Right lobe of liver (tissue), 6 donors: ENCODE data around the gene PEAK3. TPM values are rescaled to one million over a fixed set of nuclear protein-coding genes. Genes with fewer than 3 reads are reported as not detected.

Experiments used
- ATAC-seq, 4 donors: fragments of 200-7000 bp; cut with Tn5 transposase; one replicate each; pipeline ENCODE4 v1.9.1; 2020; ENCODE audit warnings: mild to moderate bottlenecking in 4 of 4, moderate library complexity in 4 of 4
- DNase-seq, 3 donors: peaks; one replicate each; pipeline ENCODE4 v3.0.0-alpha.2; 2020
- H3K27ac ChIP-seq, 3 donors: fragments of 200-600 bp; one replicate each; pipeline ENCODE4 v1.8.0; 2022
- H3K27me3 ChIP-seq, 2 donors: fragments of 200-600 bp; one replicate each; pipeline ENCODE4 v1.8.0; 2022
- H3K36me3 ChIP-seq, 4 donors: fragments of 200-600 bp; sonication (generic) in 1 of 4; one replicate each; pipeline versions ENCODE4 v1.5.1 to v1.8.0; 2017 to 2022; ENCODE audit warnings: control low read depth in 1 of 4
- H3K4me1 ChIP-seq, 4 donors: fragments of 200-600 bp; sonication (generic) in 1 of 4; one replicate each; pipeline versions ENCODE4 v1.5.1 to v1.8.0; 2017 to 2022; ENCODE audit warnings: control low read depth in 1 of 4
- H3K4me3 ChIP-seq, 3 donors: fragments of 200-600 bp; one replicate each; pipeline ENCODE4 v1.8.0; 2022
- H3K9me3 ChIP-seq, 4 donors: fragments of 200-600 bp; sonication (generic) in 1 of 4; one replicate each; pipeline versions ENCODE4 v1.5.1 to v1.8.0; 2017 to 2022; ENCODE audit warnings: control low read depth in 1 of 4
- POLR2A ChIP-seq: fragments of 450-650 bp; IDR thresholded peaks from one replicate; pipeline ENCODE4 v1.6.1; 2017; ENCODE audit warnings: antibody characterized with exemption, mild to moderate bottlenecking
- WGBS: methylation state at CpG from one replicate; pipeline ENCODE4 v1.1.6; 2018; ENCODE audit warnings: low coverage, low lambda C conversion rate; ENCODE audit not compliant: insufficient coverage; ENCODE audit errors: missing lambda C conversion rate; 5-methylcytosine and 5-hydroxymethylcytosine counted together
- intact Hi-C, 2 donors: fragments of 100-400 bp; cut with DNase I; formaldehyde crosslinking; loops; one replicate each; pipeline versions ENCODE4 v1.11.2 to v1.14.1; 2022
- total RNA-seq, 6 experiments: library from RNA; depleted of rRNA in 2 of 6; stranded (reverse); fragments of >200 nt in 2 of 6; fragmentation: NEBNext Ultra II Directional in 3 of 6; extraction: Animal tissue kit (Norgen Biotek cat#: 25700) in 3 of 6; gene quantifications; one replicate each; pipeline versions ENCODE4 v1.1.0 to v1.2.4, GENCODE V29; 2016 to 2023
- TF ChIP-seq, protein P1 (sequence below), 4 donors: fragments of 200-600 bp in 3 of 4; fragments of 450-650 bp in 1 of 4; IDR thresholded peaks; one replicate each; pipeline versions ENCODE4 v1.5.1 to v1.8.0; 2016 to 2022; ENCODE audit warnings: antibody characterized with exemption in 4 of 4, mild to moderate bottlenecking in 2 of 4
- donor health status: DM: no; HTN: yes; CAD: no.
- donor health status: DM: no; HTN: no; CAD: no.
- donor health status: DM: no; HTN: no; CAD: no.
- donor health status: DM: no; HTN: yes; CAD: no.
- donor health status: DM: no; HTN: yes; CAD: no.

PEAK3 gene
- total RNA-seq, 6 experiments from 2014 or later, result 0.07 to 0.49 (median 0.36) TPM

DNA sequence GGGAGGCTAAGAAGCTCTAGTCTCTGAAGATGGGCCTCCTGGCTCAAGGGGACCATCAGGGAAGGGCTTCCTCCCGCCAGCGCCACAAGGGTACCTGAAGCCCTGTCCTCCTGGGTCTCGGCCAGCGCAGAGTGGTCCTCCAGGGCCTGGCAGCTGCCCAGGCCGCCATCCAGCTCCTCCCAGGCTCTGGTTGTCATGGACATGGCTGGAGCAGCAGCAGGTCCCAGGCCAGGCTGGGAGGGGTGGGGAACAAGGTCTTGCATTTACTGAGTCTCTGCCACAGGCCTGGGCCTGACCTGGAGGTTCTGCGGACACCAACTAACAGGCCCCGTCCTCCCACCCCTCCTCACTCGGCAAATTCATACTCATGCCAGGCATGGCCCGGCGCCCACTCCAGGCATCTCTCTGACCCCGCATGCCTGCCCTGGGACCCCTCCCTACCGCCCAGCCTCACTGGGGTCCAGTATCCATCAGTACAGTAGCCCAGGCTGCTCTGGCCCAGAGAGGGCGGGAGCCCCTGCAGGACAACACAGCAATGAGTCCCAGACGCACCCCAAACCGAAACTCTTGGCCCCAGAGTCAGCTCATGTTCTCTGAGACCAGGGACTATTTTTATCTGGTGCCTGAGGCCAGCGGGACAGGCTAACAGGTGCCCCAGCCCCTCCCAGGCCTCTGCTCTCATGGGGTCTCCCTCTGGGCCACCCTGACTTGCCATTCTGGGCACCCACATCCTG is 26.7 kb downstream of the PEAK3 start:
- H3K36me3 ChIP-seq, result no peaks in the 10 kb centered on the region
- no peaks in the 10 kb centered on the region for H3K9me3 ChIP-seq
- no peak overlapping the region for H3K4me3 ChIP-seq
- intact Hi-C loops, result no loop called here
- H3K4me1 ChIP-seq, result peaks cover 0 to 25% (median 0%) of the 10 kb centered on the region in 4 donors
- peak in 1 of 3 donors; percentile 15 for DNase-seq
- ATAC-seq, result no peak
- peaks cover 7 to 16% of the 10 kb centered on the region in 2 donors for H3K27me3 ChIP-seq
- TF ChIP-seq, protein P1, sequence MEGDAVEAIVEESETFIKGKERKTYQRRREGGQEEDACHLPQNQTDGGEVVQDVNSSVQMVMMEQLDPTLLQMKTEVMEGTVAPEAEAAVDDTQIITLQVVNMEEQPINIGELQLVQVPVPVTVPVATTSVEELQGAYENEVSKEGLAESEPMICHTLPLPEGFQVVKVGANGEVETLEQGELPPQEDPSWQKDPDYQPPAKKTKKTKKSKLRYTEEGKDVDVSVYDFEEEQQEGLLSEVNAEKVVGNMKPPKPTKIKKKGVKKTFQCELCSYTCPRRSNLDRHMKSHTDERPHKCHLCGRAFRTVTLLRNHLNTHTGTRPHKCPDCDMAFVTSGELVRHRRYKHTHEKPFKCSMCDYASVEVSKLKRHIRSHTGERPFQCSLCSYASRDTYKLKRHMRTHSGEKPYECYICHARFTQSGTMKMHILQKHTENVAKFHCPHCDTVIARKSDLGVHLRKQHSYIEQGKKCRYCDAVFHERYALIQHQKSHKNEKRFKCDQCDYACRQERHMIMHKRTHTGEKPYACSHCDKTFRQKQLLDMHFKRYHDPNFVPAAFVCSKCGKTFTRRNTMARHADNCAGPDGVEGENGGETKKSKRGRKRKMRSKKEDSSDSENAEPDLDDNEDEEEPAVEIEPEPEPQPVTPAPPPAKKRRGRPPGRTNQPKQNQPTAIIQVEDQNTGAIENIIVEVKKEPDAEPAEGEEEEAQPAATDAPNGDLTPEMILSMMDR (IDR thresholded peaks at IDR 0.05), result no peak
- no peak overlapping the region for H3K27ac ChIP-seq
- WGBS, result no CpG with 5 or more reads among the region's 16 CpGs

- intact Hi-C loops, result no loop called here
- 54% methylated on average over 4 of the region's 20 CpGs for WGBS
- DNase-seq (no peak), ATAC-seq (peak in 2 of 4 donors; percentile 15 to 31)
- Histone ChIP-seq H3K9me3 (no peaks in the 10 kb centered on the region), H3K4me3 (no peak overlapping the region), H3K4me1 (peaks cover 0 to 27% (median 0%) of the 10 kb centered on the region in 4 donors), H3K27me3 (peaks cover 7 to 16% of the 10 kb centered on the region in 2 donors), H3K36me3 (no peaks in the 10 kb centered on the region), H3K27ac (no peak overlapping the region)
- TF ChIP-seq, protein P1 (IDR thresholded peaks at IDR 0.05), result peak in 3 of 4 donors; percentile 11 to 29 (median 14)
- no peak for TF ChIP-seq POLR2A
Observed at GRCh38 chr19:2254064-2254872, 27.7 kb downstream of the PEAK3 start.

DNA sequence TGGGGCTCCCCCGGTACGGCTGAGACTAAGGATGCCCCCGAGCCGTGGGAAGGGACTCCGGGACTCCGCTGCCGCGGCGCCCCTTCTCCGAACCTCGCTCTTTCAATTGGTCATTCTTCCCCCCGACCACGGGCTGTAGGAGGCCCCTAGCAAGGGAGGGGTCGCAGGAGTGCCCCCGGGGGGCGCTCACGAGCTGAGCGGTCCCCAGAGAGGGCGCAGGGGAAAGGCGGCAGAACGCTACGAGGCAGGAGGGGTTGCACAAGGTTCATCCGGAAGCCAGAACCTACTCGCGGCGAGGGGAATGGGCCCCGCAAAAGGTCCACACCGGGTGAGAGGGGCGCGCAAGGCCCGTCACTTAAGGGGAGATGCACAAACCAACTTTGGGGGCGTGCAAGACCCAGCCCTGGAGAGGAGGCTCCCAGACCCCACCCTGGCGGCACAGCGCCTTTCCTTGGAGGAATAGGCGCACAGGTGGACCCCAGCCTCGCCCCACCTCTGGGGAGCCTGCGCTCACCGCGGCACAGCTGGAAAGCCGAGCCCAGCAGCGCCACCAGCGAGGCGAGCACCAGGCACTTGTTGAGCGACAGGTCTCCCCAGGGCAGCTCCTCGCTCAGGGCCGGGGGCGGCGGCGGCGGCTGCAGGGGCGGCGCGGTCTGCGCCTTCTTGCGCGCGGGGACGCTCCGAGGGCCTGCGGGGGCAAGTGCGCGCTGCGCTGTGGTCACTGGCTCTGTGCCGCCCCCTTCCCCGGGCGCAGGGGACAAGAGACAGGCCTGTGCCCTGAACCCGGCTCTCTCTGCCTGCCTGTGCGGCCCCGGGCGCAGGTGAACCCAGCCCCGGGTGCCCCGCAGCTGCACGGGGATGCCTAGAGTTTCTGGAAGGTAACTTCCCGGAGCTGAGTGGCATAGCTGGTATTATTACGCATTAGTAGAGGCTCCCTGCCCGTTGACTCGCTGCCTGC is 28.6 kb downstream of the PEAK3 start:
- peaks cover 0 to 27% (median 0%) of the 10 kb centered on the region in 4 donors for H3K4me1 ChIP-seq
- no peak for DNase-seq
- no peaks in the 10 kb centered on the region for H3K9me3 ChIP-seq
- no peaks in the 10 kb centered on the region for H3K36me3 ChIP-seq
- H3K4me3 ChIP-seq, result no peak overlapping the region
- peak in 2 of 4 donors; percentile 7 to 18 for ATAC-seq
- whole genome bisulfite sequencing, result 0% methylated on average over 3 of the region's 77 CpGs
- H3K27me3 ChIP-seq, result peaks cover 7 to 16% of the 10 kb centered on the region in 2 donors
- no peak overlapping the region for H3K27ac ChIP-seq
- intact Hi-C loops, result no loop called here
- TF ChIP-seq, protein P1 (IDR thresholded peaks at IDR 0.05), result peak in 2 of 4 donors; percentile 8 to 9
- no peak for TF ChIP-seq POLR2A

DNA sequence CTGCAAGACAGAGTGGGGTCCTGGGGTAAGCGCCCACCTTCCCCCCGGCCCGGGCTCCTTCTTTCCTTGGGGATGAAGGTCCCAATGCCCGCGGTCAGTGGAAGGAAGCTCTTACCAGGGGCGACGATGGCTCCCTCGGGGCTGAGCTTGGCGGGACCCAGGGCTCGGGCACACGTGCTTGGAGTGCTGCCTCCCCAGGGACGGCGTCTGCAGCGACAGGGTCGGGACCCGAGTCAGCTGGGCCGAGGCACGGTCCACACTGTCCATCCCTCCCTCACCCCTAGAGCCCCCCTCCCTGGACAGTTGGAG is 29.2 kb downstream of the PEAK3 start:
- intact Hi-C loops, result no loop called here
- Histone ChIP-seq H3K36me3 (peaks cover 0 to 1% (median 0%) of the 10 kb centered on the region in 4 donors), H3K9me3 (no peaks in the 10 kb centered on the region), H3K27ac (no peak overlapping the region), H3K4me1 (peaks cover 0 to 27% (median 0%) of the 10 kb centered on the region in 4 donors), H3K27me3 (peaks cover 7 to 16% of the 10 kb centered on the region in 2 donors), H3K4me3 (no peak overlapping the region)
- no peak for TF ChIP-seq POLR2A
- TF ChIP-seq, protein P1 (IDR thresholded peaks at IDR 0.05), result no peak
- ATAC-seq, result no peak
- no peak for DNase-seq
- no CpG with 5 or more reads among the region's 18 CpGs for WGBS
